Fibroblast of skin of right biceps (primary cell): ENCODE data around the gene DPYSL4.

ENCODE experiments used
- DNase-seq: peaks from one replicate; pipeline ENCODE4 v3.0.0-alpha.2; 2013

Gene DPYSL4

GRCh38 chr10:132230557-132231210, 43.9 kb downstream of the DPYSL4 start:
- no peak for DNase-seq

GRCh38 chr10:132231656-132232022, 44.9 kb downstream of the DPYSL4 start:
- no peak for DNase-seq

GRCh38 chr10:132232023-132232951, 45.5 kb downstream of the DPYSL4 start:
- DNase-seq: no peak

GRCh38 chr10:132232981-132233380, 46.2 kb downstream of the DPYSL4 start:
- no peak for DNase-seq

GRCh38 chr10:132233501-132234085, 46.8 kb downstream of the DPYSL4 start:
- no peak for DNase-seq

GRCh38 chr10:132234860-132235259, 48.1 kb downstream of the DPYSL4 start:
- DNase-seq: no peak

- DNase-seq: no peak
These were observed 49.4 kb downstream of the DPYSL4 start for GRCh38 chr10:132236161-132236560.

- DNase-seq: no peak
These were observed 50.1 kb downstream of the DPYSL4 start for GRCh38 chr10:132236881-132237280.

- DNase-seq: no peak
These were observed 50.6 kb downstream of the DPYSL4 start for GRCh38 chr10:132237396-132237795.

GRCh38 chr10:132237871-132238270, 51.1 kb downstream of the DPYSL4 start:
- no peak for DNase-seq

GRCh38 chr10:132238371-132239125, 51.8 kb downstream of the DPYSL4 start:
- DNase-seq: no peak

- DNase-seq: no peak
These were observed 52.6 kb downstream of the DPYSL4 start for GRCh38 chr10:132239126-132240031.

- DNase-seq: no peak
These were observed 53.4 kb downstream of the DPYSL4 start for GRCh38 chr10:132240156-132240555.

GRCh38 chr10:132240581-132240980, 53.8 kb downstream of the DPYSL4 start:
- DNase-seq: no peak

- no peak for DNase-seq
These were observed 54.3 kb downstream of the DPYSL4 start for GRCh38 chr10:132241086-132241485.

GRCh38 chr10:132241496-132241895, 54.7 kb downstream of the DPYSL4 start:
- DNase-seq: no peak

GRCh38 chr10:132242103-132242840, 55.5 kb downstream of the DPYSL4 start:
- DNase-seq: no peak

GRCh38 chr10:132243141-132243540, 56.4 kb downstream of the DPYSL4 start:
- DNase-seq: no peak

GRCh38 chr10:132243626-132244025, 56.9 kb downstream of the DPYSL4 start:
- no peak for DNase-seq

GRCh38 chr10:132245056-132245455, 58.3 kb downstream of the DPYSL4 start:
- no peak for DNase-seq

GRCh38 chr10:132246296-132246695, 59.5 kb downstream of the DPYSL4 start:
- no peak for DNase-seq
